KMS-11 (cell line): Measurements from ENCODE around the gene CGB3.

Experiments
- H2AFZ ChIP-seq: fragments of 200-600 bp; sonication (generic); 2 replicates; pipeline ENCODE4 v1.6.1; 2016; ENCODE audit warnings: antibody characterized with exemption, mixed run types, low read depth
- H3K27ac ChIP-seq: fragments of 200-600 bp; sonication (generic); 2 replicates; pipeline ENCODE4 v1.6.1; 2016; ENCODE audit warnings: mild to moderate bottlenecking, mixed run types
- H3K27me3 ChIP-seq: fragments of 200-600 bp; sonication (generic); 2 replicates; pipeline ENCODE4 v1.6.1; 2017; ENCODE audit warnings: mild to moderate bottlenecking, low read depth, mixed run types, moderate library complexity; ENCODE audit not compliant: insufficient read depth
- H3K36me3 ChIP-seq: fragments of 200-600 bp; sonication (generic); 2 replicates; pipeline ENCODE4 v1.6.1; 2017; ENCODE audit warnings: mild to moderate bottlenecking, mixed run types; ENCODE audit not compliant: insufficient read depth
- H3K4me1 ChIP-seq: fragments of 200-600 bp; sonication (generic); 2 replicates; pipeline ENCODE4 v1.6.1; 2016; ENCODE audit warnings: mild to moderate bottlenecking, low read depth, mixed run types; ENCODE audit not compliant: poor library complexity, severe bottlenecking
- H3K4me2 ChIP-seq: fragments of 200-600 bp; sonication (generic); 2 replicates; pipeline ENCODE4 v1.7.0; 2016; ENCODE audit warnings: mild to moderate bottlenecking, mixed run types
- H3K4me3 ChIP-seq: fragments of 200-600 bp; sonication (generic); IDR thresholded peaks from 2 replicates; pipeline ENCODE4 v1.6.1; 2017; ENCODE audit warnings: low read depth, low read length, mixed read lengths; ENCODE audit not compliant: insufficient read depth
- H3K79me2 ChIP-seq: fragments of 200-600 bp; sonication (generic); 2 replicates; pipeline ENCODE4 v1.6.1; 2016; ENCODE audit warnings: low read depth, mixed run types; ENCODE audit not compliant: insufficient read depth
- H3K9ac ChIP-seq: fragments of 200-600 bp; sonication (generic); 2 replicates; pipeline ENCODE4 v1.6.1; 2016; ENCODE audit warnings: mild to moderate bottlenecking, mixed run types
- H4K20me1 ChIP-seq: fragments of 200-600 bp; sonication (generic); 2 replicates; pipeline ENCODE4 v1.6.1; 2016; ENCODE audit warnings: mild to moderate bottlenecking, mixed run types; ENCODE audit not compliant: insufficient read depth
- CTCF ChIP-seq: fragments of 200-600 bp; sonication (generic); conservative IDR thresholded peaks from 2 replicates; pipeline ENCODE4 v1.6.1; 2017; ENCODE audit warnings: low read depth, mild to moderate bottlenecking, antibody characterized with exemption, low read length, moderate library complexity, mixed read lengths

The CGB3 gene

GRCh38 chr19:48982280-48982679, 41.9 kb downstream of the CGB3 start:
- no peaks in the 10 kb centered on the region for H3K79me2 ChIP-seq
- H3K9ac ChIP-seq: no peak overlapping the region
- no peaks in the 10 kb centered on the region for H3K36me3 ChIP-seq
- H3K27ac ChIP-seq: no peak overlapping the region
- no peak overlapping the region for H3K4me3 ChIP-seq
- no peaks in the 10 kb centered on the region for H4K20me1 ChIP-seq
- no peak for TF ChIP-seq CTCF
- H3K4me2 ChIP-seq: no peak overlapping the region
- H3K4me1 ChIP-seq: peaks cover 29% of the 10 kb centered on the region
- H2AFZ ChIP-seq: no peak overlapping the region
- H3K27me3 ChIP-seq: no peaks in the 10 kb centered on the region

GRCh38 chr19:48977061-48977460, 47.1 kb downstream of the CGB3 start:
- Histone ChIP-seq H3K9ac (no peak overlapping the region), H3K4me3 (no peak overlapping the region), H4K20me1 (no peaks in the 10 kb centered on the region), H3K4me1 (peaks cover 35% of the 10 kb centered on the region), H3K27me3 (no peaks in the 10 kb centered on the region), H3K4me2 (no peak overlapping the region), H3K27ac (peak overlapping the region; percentile 23; the same call in 1 of the 2 replicates), H3K36me3 (no peaks in the 10 kb centered on the region), H2AFZ (no peak overlapping the region), H3K79me2 (no peaks in the 10 kb centered on the region)
- no peak for TF ChIP-seq CTCF

- Histone ChIP-seq H3K36me3 (no peaks in the 10 kb centered on the region), H3K4me3 (no peak overlapping the region), H2AFZ (no peak overlapping the region), H3K27ac (no peak overlapping the region), H3K27me3 (no peaks in the 10 kb centered on the region), H3K9ac (no peak overlapping the region), H3K79me2 (no peaks in the 10 kb centered on the region), H3K4me1 (peaks cover 35% of the 10 kb centered on the region), H3K4me2 (no peak overlapping the region), H4K20me1 (no peaks in the 10 kb centered on the region)
- peak; percentile 65 for TF ChIP-seq CTCF
Measured at GRCh38 chr19:48975947-48976847, 47.9 kb downstream of the CGB3 start.
